GM21723 (cell line): ENCODE measurements around the gene BACE2.

Experiments
- ATAC-seq: cut with Tn5 transposase; IDR thresholded peaks from one replicate; pipeline ENCODE4 v1.9.1; 2021; ENCODE audit warnings: mild to moderate bottlenecking, moderate library complexity; ENCODE audit not compliant: unreplicated experiment

Gene BACE2

DNA sequence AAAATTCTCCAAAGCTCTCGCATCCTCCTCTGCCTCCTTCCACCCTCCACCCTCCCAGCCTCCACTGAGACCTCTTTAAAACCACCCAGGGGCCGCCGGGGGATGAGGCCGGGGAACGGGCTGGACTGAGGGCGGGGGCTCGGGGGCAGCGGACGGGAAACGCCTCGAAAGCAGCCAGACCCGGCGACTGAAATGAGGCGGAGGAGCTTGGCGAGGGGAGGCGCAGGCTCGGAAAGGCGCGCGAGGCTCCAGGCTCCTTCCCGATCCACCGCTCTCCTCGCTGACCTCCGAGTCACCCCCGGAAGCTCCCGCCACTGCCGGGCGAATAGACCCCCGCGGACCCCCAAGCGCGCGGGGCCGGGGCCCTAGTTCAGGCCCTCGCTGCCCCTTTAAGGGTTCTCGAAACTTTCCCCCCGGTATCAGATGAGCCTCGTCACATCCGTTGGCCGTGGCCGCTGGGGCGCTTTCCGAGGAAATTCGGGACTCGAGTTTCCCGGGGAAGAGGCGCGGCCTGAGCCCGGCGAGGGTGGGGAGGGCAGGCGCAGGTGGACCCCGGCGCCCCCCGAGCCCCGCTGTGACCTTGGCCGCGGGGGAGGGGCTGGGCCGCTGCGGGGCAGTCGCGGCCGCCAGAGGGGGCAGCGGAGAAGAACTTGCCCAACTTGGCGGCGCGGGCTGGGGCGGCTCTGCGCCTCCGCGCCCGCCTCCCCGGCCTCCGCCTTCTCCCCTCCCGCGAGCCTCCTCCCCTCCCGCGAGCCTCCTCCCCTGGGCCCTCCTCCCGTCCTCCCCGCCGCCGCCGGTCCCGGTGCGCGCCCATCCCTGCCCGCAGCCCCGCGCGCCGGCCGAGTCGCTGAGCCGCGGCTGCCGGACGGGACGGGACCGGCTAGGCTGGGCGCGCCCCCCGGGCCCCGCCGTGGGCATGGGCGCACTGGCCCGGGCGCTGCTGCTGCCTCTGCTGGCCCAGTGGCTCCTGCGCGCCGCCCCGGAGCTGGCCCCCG is at the start of gene BACE2:
TSS of gene BACE2 (plus strand) at position 813 of the 995 bp plus-strand sequence. CDS start at position 917, 104 bp downstream.
- ATAC-seq: peak; percentile 55

DNA sequence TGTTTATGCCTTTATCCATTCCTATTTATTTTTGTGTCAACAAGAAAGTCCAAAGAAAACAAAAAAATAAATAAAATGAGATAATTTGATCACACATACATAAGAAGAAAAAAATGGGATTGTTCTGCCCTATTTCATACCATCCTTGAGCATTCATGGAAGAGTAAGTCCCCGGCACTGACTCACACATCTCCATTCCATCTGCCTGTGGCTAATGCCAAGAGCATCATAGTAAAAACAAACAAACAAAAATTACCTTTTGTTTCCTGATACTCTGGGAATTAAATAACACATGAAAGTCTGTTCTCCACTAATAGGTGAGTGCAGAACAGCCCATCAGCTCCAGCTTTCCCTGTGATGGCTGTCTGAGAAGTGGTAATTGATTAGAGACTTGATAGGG is 48.1 kb upstream of the BACE2 start:
- no peak for ATAC-seq

DNA sequence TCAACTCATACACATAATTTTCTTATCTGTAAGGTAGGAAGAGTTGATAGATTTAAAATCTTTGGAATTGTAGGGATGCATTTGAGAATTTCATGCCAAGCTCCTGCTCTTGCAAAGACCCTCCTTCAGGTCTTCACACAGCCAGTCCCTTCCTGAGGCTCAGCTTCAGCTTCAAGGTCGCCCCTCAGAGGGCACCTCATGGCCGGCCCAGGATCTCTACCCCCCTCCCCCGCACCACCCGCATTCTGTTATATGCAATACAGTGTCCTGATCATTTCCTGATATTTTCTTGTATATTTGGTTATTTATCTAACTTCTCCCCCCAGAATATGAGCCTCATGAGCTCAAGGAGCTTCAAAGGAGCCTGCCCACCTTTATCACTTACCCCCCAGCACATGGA is 47.0 kb upstream of the BACE2 start:
- ATAC-seq: no peak

DNA sequence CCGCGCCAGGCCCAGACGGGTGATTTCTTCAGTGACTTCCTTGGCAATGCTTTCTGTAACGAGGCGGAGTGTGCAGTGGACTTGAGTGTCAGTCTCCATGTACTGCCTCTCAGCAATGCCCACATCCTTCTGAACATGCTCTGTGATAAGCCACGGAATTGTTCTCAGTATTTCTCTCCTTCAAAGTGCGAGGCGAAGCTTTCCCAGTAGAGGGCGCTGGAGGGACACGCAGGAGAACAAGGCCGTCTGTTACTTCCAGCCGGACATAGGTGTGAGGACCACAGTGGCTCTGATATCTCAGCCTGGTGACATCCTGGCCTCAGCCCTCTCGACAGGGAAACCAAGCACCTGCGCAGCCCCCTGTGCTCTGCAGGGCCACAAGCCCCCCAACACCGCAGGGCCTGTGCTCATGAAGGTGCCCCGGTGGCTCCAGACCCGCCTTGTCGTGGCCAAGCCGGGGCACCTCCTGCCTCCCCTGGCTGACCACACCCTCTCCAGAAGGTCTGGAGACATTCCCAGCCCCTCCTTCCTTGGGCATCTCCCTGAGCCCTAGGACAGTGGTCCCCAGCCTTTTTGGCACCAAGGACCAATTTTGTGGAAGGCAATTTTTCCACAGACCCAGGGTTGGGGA is 46.1 kb upstream of the BACE2 start:
- peak; percentile 51 for ATAC-seq

DNA sequence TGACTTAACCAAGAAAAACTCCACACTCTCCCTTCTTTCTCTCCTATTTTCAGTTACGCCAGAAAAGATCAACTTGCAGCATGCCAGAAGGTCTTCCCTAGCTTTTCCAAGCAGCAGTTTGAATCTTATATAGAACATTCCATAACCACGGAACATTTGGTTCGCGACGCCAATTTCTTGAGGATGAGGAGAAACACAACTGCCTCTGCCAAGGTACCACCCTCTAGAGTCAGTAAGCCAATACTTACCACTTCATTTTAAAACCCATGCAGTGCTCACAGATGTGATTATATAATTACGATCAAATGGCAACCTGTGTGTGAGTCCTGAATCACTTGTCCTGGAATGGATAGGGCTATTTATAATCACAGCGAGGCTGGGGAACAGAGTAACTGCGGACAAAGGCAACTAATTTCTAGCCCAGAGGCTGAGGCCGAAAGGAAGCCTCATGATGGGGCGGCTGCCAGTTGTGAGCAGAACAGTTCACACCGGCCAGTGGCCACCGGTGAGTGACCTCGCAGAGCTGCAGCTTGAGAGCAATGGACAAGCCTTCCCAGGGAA is 43.2 kb upstream of the BACE2 start:
- ATAC-seq: no peak

DNA sequence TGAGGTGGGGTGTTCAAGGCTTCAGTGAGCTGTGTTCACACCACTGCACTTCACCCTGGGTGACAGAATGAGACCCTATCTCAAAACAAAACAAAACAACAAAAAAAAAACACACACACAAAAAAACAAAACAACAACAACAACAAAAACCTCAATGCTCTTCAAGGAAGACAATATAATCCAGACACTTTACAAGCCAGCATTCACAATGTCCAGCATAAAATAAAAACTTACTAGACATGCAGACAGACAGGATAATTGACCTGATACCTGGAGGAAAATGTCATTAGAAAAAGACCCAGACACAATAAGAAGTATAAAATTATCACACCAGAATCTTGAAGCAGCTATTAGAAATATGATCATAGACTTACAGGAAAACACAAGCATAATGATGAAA is 39.0 kb upstream of the BACE2 start:
- ATAC-seq: no peak

DNA sequence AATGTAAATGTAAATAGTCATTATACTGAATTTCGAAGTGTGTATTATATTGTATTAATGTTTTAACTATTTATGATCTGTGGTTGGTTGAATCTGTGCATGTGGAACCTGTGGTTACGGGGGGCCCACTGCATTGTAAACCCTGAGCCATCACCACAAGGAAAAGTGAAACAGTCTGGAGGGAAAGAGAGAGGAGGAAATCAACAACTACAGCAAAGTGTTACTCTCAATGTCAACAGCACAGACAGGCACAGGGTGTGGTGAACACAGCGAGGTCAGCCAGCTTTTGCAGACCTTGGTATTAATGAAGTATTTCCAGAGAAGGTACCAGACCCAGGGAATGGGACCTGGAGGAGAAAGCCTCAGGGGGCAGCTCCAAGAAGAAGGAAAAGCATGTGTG is 37.1 kb upstream of the BACE2 start:
- ATAC-seq: no peak

DNA sequence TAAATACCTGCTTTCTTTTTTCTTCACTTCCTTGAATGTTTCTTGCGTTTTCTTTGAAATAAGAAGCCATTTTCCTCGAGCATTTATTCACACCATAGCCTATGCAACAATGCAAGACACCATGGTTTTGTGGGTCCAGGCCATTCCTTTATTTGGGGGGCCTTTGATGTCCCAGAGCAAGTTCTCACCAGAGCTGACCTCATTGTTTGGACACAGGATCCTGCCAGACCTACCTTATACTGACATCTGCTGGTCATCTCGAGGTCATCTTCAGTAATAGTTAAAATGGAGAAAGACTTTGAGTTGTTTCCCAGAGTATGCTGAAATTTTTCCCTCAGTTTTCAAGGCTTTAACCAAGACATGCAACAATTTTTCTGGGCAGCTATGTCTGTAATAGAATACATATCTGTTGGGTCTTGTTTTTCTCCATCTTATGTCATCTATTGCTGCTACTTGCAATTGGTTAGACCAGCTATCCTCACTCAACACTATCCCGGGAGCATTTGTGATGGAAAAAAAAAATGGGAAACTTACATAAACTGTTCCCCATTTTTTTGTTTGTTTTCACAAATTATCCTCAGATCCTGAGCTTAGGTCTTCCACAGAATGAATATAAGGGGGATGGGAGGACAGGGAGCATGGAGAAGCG is 34.0 kb upstream of the BACE2 start:
- ATAC-seq: no peak

DNA sequence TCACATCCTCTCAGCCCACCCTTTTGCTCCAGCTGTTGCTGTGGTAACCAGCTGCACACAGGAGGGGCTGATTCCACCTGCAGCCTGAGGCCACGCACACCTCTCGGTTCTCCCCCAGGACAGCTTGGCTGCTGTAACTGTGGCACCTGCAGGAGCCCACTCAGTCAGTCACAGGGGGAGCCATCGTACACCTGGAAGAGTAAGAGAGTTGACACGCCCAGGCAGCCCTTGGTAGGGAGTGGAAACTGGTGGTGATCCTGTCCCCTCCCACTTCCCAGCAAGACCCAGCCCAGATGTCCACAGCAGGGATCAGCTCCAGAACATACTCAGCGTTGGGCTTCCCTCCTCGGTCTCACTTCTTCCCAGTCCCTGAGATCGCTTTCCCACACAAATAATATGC is 32.2 kb upstream of the BACE2 start:
- ATAC-seq: no peak

DNA sequence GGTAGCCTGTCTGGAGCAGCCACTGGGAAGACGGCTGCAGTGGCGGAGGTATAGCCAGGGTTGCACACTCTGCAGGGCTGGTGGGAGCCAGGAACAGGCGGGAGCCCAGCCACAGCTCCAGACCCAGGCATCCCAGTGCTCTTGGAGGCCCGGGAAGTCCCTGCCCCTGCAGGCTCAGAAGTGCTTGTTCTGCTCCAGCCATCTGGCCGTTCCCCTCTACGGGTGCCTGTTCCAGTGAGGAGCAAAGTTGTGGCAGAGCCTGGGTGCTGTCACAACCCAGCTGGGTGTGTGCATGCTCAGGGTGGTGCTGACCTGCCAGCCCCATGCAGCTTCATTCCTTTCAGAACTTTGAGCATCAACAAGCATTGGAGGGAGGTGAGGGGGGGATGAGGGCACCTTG is 31.7 kb upstream of the BACE2 start:
- ATAC-seq: no peak

DNA sequence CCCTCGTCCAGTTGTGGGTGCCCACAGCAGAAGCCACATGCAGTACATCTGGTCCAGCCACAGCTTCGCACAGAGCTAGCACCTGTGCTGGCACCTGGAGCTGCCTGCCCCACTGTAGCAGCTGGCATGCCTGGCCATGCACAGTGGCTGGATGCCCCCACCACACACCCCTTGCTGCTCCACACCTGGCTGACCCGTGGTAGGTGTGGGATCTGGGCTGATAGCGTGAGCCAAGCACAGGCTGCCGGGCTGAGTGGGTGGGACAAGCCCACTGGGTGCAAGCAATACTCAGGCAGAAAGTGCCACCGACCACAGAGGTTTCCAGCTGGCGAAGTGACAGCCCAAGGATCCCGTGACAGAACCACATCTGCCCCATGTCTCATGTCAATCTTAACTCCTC is 30.6 kb upstream of the BACE2 start:
- ATAC-seq: no peak

DNA sequence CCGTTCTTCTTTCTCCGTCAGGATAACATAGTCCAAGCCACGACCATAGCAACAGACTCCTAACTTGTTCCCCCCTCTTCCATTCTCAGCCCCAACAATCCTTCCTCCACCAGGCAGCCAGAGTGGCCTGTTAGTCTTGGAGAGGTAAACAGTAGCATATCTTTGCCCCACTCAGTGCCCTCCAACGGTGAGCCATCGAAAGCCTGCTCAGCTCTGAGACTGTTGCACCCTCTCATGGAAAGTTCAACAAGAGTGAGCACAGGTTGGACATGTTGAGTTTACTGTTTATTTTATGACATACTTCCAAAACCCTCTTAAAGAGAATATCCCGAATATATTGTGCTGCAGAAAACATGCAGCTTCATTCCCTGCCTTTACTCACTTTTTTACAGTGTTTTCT is 30.1 kb upstream of the BACE2 start:
- no peak for ATAC-seq

DNA sequence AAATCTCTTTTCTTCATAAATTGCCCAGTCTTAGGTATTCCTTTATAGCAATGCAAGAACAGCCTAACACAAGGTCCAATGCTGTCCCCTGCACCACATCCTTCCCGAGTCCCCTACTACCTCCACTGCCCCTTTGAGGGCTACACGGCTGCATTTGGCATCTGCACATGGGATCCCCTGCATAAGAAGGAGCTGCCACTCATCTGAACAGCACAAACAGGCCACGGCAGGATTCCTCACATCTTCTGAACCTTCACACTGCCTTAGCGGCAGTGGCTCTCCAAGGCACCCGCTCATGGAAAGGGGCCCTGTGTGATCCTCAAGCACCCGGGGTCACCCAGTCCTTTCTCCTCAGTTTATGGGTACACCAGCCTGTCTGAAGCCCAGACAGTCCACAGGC is 29.2 kb upstream of the BACE2 start:
- no peak for ATAC-seq

DNA sequence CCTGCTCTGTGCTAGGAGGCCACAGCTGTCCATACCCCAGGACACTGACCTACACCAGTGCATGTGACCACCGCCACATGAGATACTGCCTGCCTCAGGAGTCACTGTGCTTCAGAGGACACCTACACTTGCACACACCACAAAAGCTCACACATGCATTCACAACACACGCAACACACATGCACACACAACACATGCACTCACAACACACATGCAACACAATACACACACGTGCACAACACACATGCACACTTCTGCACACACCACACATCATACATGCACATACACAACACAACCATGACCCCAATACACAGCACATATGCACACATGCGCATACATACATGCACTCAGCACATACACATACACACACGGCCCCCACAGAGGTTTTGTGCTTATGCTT is 28.7 kb upstream of the BACE2 start:
- no peak for ATAC-seq

DNA sequence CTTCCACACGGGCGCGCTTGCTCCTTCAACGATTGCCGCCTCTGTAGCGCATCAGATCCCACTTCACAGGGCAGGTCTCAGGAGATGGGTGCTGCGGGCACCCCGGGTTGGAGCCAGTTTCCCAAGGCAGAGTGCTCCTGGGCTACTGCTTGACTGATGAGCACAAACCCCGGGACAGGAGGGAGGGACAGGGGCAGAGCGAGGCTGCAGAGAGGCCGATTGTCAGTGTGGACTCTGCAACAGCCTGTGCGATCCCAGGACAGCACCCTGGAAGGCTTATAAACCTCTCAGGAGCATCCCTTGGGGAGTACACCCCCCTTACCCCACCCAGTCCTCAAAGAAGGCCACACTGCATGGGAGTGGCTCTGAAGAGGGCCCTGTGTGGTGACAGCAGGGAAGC is 28.0 kb upstream of the BACE2 start:
- no peak for ATAC-seq

DNA sequence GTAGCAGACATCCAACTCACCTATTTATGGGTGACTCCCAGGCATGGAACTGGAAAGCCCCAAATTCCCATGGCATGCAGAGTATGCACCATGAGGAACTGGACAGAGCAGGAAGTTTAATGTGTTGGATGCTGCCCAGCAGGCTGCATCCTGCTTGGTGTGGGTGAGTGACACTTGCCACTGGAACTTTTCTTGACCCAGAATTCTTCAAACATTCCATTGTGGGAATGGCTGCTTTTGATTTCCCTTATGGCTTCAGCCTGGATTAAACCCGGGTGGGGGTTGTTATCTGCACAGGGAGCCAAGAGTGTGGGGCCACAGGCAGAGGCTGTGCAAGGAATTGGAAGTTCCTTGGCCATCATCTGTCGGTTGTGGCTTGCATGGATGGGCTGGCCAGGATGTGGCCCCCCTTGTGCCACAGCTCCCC is 26.9 kb upstream of the BACE2 start:
- ATAC-seq: no peak

DNA sequence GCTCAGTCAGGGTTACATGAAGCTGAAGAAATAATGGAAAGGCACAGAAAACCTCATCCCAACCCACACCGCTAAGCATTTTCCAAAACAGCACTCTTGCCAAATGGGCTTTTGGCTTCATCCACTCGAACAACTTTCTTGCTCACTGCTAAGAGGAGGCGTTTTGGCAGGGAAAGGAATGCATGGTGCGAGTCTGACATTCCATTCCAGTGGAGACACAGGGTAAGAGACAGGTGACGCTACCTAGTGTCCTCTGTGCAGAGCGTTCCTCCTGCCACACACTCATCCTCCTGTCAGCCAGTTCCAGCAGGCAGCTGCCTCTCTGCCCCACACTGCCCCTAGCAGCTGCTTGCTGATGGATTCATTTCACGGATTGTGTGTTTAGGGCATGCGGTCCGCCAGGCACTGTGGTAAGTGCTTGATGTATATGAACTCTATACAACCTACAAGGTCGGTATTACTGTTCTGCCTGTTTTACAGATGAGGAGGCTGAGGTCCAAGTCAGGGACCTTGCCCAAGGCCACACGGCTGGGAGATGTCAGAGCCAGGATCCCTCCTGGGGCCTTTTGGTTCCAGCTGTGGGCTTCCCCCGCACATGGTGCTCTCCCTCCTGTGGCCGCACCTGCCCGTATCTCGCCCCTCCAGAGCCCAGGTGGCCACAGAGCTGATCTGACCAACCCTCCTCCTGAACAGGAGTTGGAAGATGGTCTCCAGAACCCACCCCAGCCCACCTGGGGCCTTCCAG is 25.7 kb upstream of the BACE2 start:
- no peak for ATAC-seq

DNA sequence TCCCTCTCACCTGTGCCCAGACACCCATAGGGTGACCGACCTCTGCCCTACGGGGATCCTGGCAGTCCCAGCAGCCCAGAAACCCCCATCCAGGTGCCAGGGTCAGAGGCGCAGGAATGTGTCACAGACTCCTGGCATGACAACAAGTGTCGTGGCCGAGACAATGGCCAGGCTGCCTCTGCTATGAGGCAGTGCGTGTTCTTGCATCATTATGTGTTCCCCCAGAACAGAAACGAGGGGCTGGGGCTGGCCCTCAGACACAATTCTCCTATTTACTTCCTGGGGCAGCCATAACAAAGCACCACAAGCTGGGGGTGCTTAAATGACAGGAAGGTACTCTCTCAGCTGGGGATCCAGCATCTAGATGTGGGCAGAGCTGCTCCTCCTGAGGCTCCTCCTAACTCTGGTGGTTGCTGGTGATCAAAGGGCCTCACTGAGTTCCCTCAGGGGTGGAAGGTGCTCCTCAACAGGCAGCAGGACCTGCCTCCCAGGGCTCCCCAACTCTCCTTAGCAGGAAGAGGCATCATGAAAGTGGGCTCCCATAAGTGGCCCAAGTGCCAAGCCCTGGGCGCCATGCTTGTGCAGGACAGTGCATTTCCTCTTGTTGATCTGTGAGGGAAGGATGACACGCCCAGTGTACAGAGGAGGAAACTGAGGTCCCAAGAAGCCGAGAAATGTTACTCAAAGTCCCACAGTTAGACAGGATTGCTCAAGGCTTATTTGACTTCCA is 24.2 kb upstream of the BACE2 start:
- ATAC-seq: no peak

DNA sequence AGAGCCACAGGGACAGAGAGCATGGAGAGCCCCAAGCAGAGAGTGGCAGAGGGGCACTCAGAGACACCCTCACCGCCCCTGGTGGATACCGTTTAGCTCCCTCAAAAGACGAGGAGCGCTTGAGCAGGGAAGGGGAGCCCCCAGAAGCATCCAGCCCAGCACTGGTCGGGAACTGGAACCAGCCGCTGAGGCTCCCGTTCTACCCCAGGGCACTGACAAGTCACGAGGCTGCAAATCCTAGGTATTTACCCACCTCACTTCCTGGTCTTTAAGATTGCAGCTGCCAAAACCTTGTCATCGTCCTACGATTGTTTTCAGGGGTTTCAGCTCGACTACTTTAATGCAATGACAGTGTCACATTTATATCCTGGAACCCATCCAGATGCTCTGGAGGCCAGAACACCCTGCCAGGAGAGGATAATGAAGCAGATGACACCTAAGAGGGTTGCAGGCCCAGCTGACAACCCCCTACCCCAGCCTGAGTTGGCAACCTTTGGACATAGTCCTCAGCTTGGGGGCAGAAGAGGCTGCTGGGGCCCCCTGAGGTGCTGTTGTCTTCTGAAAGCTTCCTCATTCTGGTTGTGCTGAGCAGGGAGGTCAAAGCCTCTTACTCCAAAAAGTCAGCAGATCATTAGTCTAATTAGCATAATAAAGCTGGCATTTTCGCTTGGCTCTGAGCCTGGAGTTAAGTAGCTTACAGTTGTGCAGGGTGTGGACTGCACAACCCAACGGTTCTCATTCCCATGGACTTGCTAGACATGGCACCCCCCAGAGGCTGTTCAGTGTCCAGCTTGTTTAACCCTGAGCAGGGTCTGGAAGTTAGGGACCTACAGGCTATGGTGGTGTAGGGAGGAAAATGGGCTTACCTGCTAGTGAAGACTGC is 20.6 kb upstream of the BACE2 start:
- ATAC-seq: no peak
